Endothelial cell of umbilical vein (primary cell): Measurements from ENCODE around the gene COX7A2L. TPM values are rescaled to one million over a fixed set of nuclear protein-coding genes. Genes with fewer than 3 reads are reported as not detected.

ENCODE experiments used
- BruUV-seq: library from RNA; stranded (reverse); fragments of 400-500 nt; replicated peaks from 2 replicates; lab custom pipeline; 2021; lab: Mats Ljungman, UMichigan
- CTCF ChIA-PET: fragments of 300-600, 350-600 bp; sonication (Branson Sonifier 250); formaldehyde crosslinking; loops from one replicate; lab custom pipeline; 2021; ENCODE audit warnings: antibody characterized with exemption, inconsistent platforms; lab: Charles Lee
- POLR2A ChIA-PET: fragments of 300-600, 350-600 bp; sonication (Branson Sonifier 250); formaldehyde crosslinking; loops from one replicate; lab custom pipeline; 2021; ENCODE audit warnings: antibody characterized with exemption, inconsistent platforms; lab: Charles Lee
- DNase-seq: peaks from one replicate; pipeline ENCODE4 v3.0.0-alpha.2; 2011; ENCODE audit warnings: low read depth, low spot score
- FAIRE-seq: peaks from 2 replicates; lab custom pipeline; 2011; peaks lifted over from hg19 to GRCh38; lab: Jason Lieb, UNC
- H2AFZ ChIP-seq: 2 replicates; pipeline ENCODE4 v1.6.0; 2012; ENCODE audit warnings: low read depth, low read length, control low read depth, inconsistent platforms
- H3K27ac ChIP-seq: 2 replicates; pipeline ENCODE4 v1.5.1; 2011; ENCODE audit warnings: low read depth, mild to moderate bottlenecking, control low read depth, low read length, moderate library complexity; ENCODE audit not compliant: insufficient read depth
- H3K27me3 ChIP-seq, 2 experiments: 2 replicates each; pipeline versions ENCODE4 v1.6.0 to v1.6.1; 2011; ENCODE audit warnings: low read length in 2 of 2, mixed read lengths in 1 of 2; ENCODE audit not compliant: control insufficient read depth in 2 of 2, insufficient read depth in 2 of 2
- H3K36me3 ChIP-seq, 2 experiments: 2 replicates in 1 of 2; 3 replicates in 1 of 2; pipeline ENCODE4 v1.5.1; 2011; ENCODE audit warnings: low read length in 2 of 2, mild to moderate bottlenecking in 1 of 2, moderate library complexity in 1 of 2; ENCODE audit not compliant: control insufficient read depth in 2 of 2, insufficient read depth in 2 of 2; ENCODE audit errors: extremely low read depth in 1 of 2
- H3K4me1 ChIP-seq: 3 replicates; pipeline ENCODE4 v1.5.1; 2011; ENCODE audit warnings: mild to moderate bottlenecking, low read length; ENCODE audit not compliant: control insufficient read depth, insufficient read depth; ENCODE audit errors: extremely low read depth
- H3K4me2 ChIP-seq: 2 replicates; pipeline ENCODE4 v1.6.1; 2011; ENCODE audit warnings: low read length, control low read depth, mixed read lengths; ENCODE audit not compliant: insufficient read depth
- H3K4me3 ChIP-seq, 3 experiments: fragments of 200-600 bp in 1 of 3; sonication (generic), shearing (Covaris generic) in 1 of 3; replicated peaks in 1 of 3; 2 replicates each; pipeline ENCODE4 v1.5.1; 2011 to 2016; ENCODE audit warnings: control low read depth in 3 of 3, low read length in 3 of 3, mild to moderate bottlenecking in 2 of 3, inconsistent platforms in 1 of 3, low read depth in 1 of 3, moderate library complexity in 1 of 3; ENCODE audit not compliant: insufficient read depth in 1 of 3
- H3K79me2 ChIP-seq: 2 replicates; pipeline ENCODE4 v1.6.0; 2012; ENCODE audit warnings: low read length, inconsistent platforms; ENCODE audit not compliant: control insufficient read depth, insufficient read depth
- H3K9ac ChIP-seq: replicated peaks from 2 replicates; pipeline ENCODE3; 2011; ENCODE audit warnings: low read length, control low read depth; ENCODE audit not compliant: insufficient read depth; ENCODE audit errors: extremely low read depth
- H3K9me1 ChIP-seq: replicated peaks from 3 replicates; pipeline ENCODE4 v1.6.0; 2011; ENCODE audit warnings: mild to moderate bottlenecking, low read length; ENCODE audit not compliant: control insufficient read depth, insufficient read depth; ENCODE audit errors: extremely low read depth
- H3K9me3 ChIP-seq: replicated peaks from 2 replicates; pipeline ENCODE4 v1.5.1; 2012; ENCODE audit warnings: low read length, inconsistent platforms; ENCODE audit not compliant: control insufficient read depth, insufficient read depth
- H4K20me1 ChIP-seq: replicated peaks from 2 replicates; pipeline ENCODE3; 2011; ENCODE audit warnings: mild to moderate bottlenecking, low read length; ENCODE audit not compliant: control insufficient read depth, insufficient read depth; ENCODE audit errors: extremely low read depth
- CTCF ChIP-seq, 2 donors: IDR thresholded peaks; 1 replicate in 1 of 2; 2 replicates in 1 of 2; pipeline ENCODE4 v1.5.1; 2011; ENCODE audit warnings: low read length in 2 of 2, mild to moderate bottlenecking in 2 of 2, moderate library complexity in 2 of 2, control low read depth in 1 of 2, inconsistent platforms in 1 of 2, low read depth in 1 of 2; ENCODE audit not compliant: insufficient read depth in 1 of 2; ENCODE audit errors: extremely low read depth in 1 of 2
- EZH2 ChIP-seq: IDR thresholded peaks from 2 replicates; pipeline ENCODE4 v1.6.1; 2012; ENCODE audit warnings: borderline replicate concordance, low read depth, mild to moderate bottlenecking, moderate library complexity, low read length, inconsistent platforms; ENCODE audit not compliant: severe bottlenecking
- FOS ChIP-seq: IDR thresholded peaks from 2 replicates; pipeline ENCODE4 v1.6.1; 2011; ENCODE audit warnings: mild to moderate bottlenecking, low read length, moderate library complexity, borderline replicate concordance; ENCODE audit not compliant: insufficient read depth
- GATA2 ChIP-seq: IDR thresholded peaks from 2 replicates; pipeline ENCODE4 v1.7.0; 2011; ENCODE audit warnings: low read depth, mild to moderate bottlenecking, moderate library complexity, mixed read lengths, low read length; ENCODE audit not compliant: insufficient read length, insufficient read depth
- JUN ChIP-seq: IDR thresholded peaks from 2 replicates; pipeline ENCODE4 v1.6.1; 2011; ENCODE audit warnings: borderline replicate concordance, low read depth; ENCODE audit not compliant: insufficient read length, insufficient read depth
- MAX ChIP-seq: IDR thresholded peaks from 2 replicates; pipeline ENCODE4 v1.6.1; 2011; ENCODE audit not compliant: insufficient read depth, insufficient read length
- MYC ChIP-seq: IDR thresholded peaks from one replicate; pipeline ENCODE4 v1.6.1; 2011; ENCODE audit warnings: mild to moderate bottlenecking, low read depth, low read length
- POLR2A ChIP-seq: IDR thresholded peaks from 2 replicates; pipeline ENCODE4 v1.6.1; 2012; ENCODE audit warnings: low read depth, mild to moderate bottlenecking, control low read depth, low read length
- POLR2AphosphoS5 ChIP-seq: IDR thresholded peaks from 2 replicates; pipeline ENCODE4 v1.6.1; 2012; ENCODE audit warnings: low read depth, mild to moderate bottlenecking, control low read depth, low read length, moderate library complexity; ENCODE audit not compliant: insufficient read depth
- dilution Hi-C: fragments of 300-500 bp; cut with MboI; formaldehyde crosslinking; loops from one replicate; pipeline ENCODE4 v1.15.0; 2019; ENCODE audit warnings: low sequenced_read_pairs; ENCODE audit not compliant: extremely low pct_ligation_motif_present
- intact Hi-C: fragments of 100-400 bp; cut with micrococcal nuclease; formaldehyde crosslinking; loops from one replicate; pipeline ENCODE4 v1.10.0; 2022
- polyA plus RNA-seq, 4 experiments: library from polyadenylated mRNA; depleted of rRNA in 3 of 4; stranded (reverse) in 3 of 4; unstranded in 1 of 4; fragments of >200 nt; gene quantifications; 2 replicates each; pipeline versions ENCODE4 v1.2.1 to v1.2.3, GENCODE V29; 2011 to 2012; ENCODE audit warnings: missing spikeins in 1 of 4
- total RNA-seq: library from RNA; stranded (reverse); gene quantifications from 2 replicates; pipeline ENCODE4 v1.2.3, GENCODE V29; 2021

Gene COX7A2L
- total and polyA plus RNA-seq, 2 donors (not counting 3 experiments of a cell fraction or from before 2014, with no cell fraction given) = 94.2 to 119 TPM

- no peaks in the 10 kb centered on the region for H3K79me2 ChIP-seq
- TF ChIP-seq EZH2 (no peak), JUN (no peak), FOS (no peak), GATA2 (no peak), POLR2AphosphoS5 (no peak), MYC (no peak), POLR2A (no peak), MAX (no peak), CTCF (IDR thresholded peaks at IDR 0.05; ENCODE audit: extremely low read depth in 1 of 2, insufficient read depth in 1 of 2, low read depth in 1 of 2, low read length in 2 of 2) (no peak)
- no peaks in the 10 kb centered on the region for H3K27me3 ChIP-seq
- H3K9me3 ChIP-seq = no peaks in the 10 kb centered on the region
- FAIRE-seq = no peak
- BruUV-seq = no TSS peak
- intact Hi-C loops = no loop called here
- no peak for DNase-seq
- H3K4me1 ChIP-seq = peaks cover 6% of the 10 kb centered on the region
- no peak overlapping the region for H3K4me3 ChIP-seq
- H4K20me1 ChIP-seq = no peaks in the 10 kb centered on the region
- ChIA-PET POLR2A (no interaction called here), CTCF (interaction anchor here (0.9 kb wide), 1 partner anchor 456 kb away, joined by 3 read pairs; no protein-coding TSS in a partner anchor)
- dilution Hi-C loops = no loop called here
- no peaks in the 10 kb centered on the region for H3K9me1 ChIP-seq
- H3K4me2 ChIP-seq = no peak overlapping the region
- H2AFZ ChIP-seq = no peak overlapping the region
- no peak overlapping the region for H3K27ac ChIP-seq
- no peak overlapping the region for H3K9ac ChIP-seq
- no peaks in the 10 kb centered on the region for H3K36me3 ChIP-seq
Observed at GRCh38 chr2:42310007-42310515, 51.0 kb downstream of the COX7A2L start.
